Thyroid gland (tissue), 4 donors: Measurements from ENCODE around the gene PRKCE.

Experiments
- POLR2A ChIP-seq, 2 donors: fragments of 450-650 bp; IDR thresholded peaks; one replicate each; pipeline ENCODE4 v1.6.1; 2017; ENCODE audit warnings: antibody characterized with exemption in 2 of 2, mild to moderate bottlenecking in 2 of 2, moderate library complexity in 1 of 2
- TF ChIP-seq, protein P1 (sequence below), 6 experiments: fragments of 200-600 bp in 3 of 6; fragments of 450-650 bp in 3 of 6; sonication (generic) in 3 of 6; IDR thresholded peaks; one replicate each; pipeline ENCODE4 v1.5.1; 2016 to 2019; ENCODE audit warnings: antibody characterized with exemption in 6 of 6, mild to moderate bottlenecking in 2 of 6, inconsistent platforms in 1 of 6, moderate library complexity in 1 of 6

DNA sequence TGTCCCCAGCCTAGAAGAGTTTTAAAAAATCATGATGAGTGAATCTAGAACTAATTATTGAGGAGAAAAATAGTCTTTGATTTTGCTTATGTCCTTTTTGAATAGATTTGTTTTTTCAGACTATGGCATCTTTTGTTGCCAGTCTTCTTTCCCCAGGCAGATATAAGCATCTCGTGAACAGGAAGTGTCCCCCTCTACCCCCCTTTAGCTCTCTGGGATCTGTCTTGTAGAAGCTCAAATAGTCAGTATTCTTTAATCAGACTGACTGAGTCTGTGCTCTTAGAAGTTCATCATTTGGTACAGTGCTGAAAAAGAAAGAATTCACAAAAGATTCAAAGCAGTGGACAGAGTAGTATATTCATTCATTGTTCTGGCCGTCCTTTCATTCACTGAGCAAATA lies 10.4 kb downstream of the PRKCE start:
- TF ChIP-seq, protein P1, sequence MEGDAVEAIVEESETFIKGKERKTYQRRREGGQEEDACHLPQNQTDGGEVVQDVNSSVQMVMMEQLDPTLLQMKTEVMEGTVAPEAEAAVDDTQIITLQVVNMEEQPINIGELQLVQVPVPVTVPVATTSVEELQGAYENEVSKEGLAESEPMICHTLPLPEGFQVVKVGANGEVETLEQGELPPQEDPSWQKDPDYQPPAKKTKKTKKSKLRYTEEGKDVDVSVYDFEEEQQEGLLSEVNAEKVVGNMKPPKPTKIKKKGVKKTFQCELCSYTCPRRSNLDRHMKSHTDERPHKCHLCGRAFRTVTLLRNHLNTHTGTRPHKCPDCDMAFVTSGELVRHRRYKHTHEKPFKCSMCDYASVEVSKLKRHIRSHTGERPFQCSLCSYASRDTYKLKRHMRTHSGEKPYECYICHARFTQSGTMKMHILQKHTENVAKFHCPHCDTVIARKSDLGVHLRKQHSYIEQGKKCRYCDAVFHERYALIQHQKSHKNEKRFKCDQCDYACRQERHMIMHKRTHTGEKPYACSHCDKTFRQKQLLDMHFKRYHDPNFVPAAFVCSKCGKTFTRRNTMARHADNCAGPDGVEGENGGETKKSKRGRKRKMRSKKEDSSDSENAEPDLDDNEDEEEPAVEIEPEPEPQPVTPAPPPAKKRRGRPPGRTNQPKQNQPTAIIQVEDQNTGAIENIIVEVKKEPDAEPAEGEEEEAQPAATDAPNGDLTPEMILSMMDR (IDR thresholded peaks at IDR 0.05): no peak
- no peak for TF ChIP-seq POLR2A (IDR thresholded peaks at IDR 0.05)
